ENCODE measurements around the gene SMG9. TPM values are rescaled to one million over a fixed set of nuclear protein-coding genes. Genes with fewer than 3 reads are reported as not detected.

Gene SMG9
- total and polyA plus RNA-seq, 2 donors (not counting 1 experiment from before 2014, with no cell fraction given): 6.0 to 6.1 TPM

GRCh38 chr19:43781630-43782310, 27.0 kb upstream of the SMG9 start:
- Histone ChIP-seq H3K27ac (ENCODE audit: insufficient read depth, low read length) (no peak overlapping the region), H3K4me1 (ENCODE audit: control insufficient read depth, extremely low read depth, insufficient read depth, low read length) (peaks cover 17% of the 10 kb centered on the region), H3K36me3 (ENCODE audit: control insufficient read depth, insufficient read depth, low read length) (no peaks in the 10 kb centered on the region), H3K9me3 (ENCODE audit: control insufficient read depth, insufficient read depth, low read depth, low read length) (no peaks in the 10 kb centered on the region), H3K4me2 (ENCODE audit: extremely low read depth, insufficient read depth, low read length) (no peak overlapping the region), H3K9ac (ENCODE audit: insufficient read depth, low read length) (no peak overlapping the region), H4K20me1 (ENCODE audit: control insufficient read depth, extremely low read depth, insufficient read depth, low read length) (no peaks in the 10 kb centered on the region), H3K79me2 (ENCODE audit: control insufficient read depth, insufficient read depth, low read length) (no peaks in the 10 kb centered on the region), H3K4me3 (replicated peaks in 1 of 4; ENCODE audit: control extremely low read depth in 1 of 4, insufficient read depth in 1 of 4, low read depth in 3 of 4, low read length in 4 of 4) (no peak overlapping the region), H2AFZ (ENCODE audit: low read length) (no peak overlapping the region), H3K27me3 (ENCODE audit: control insufficient read depth, insufficient read depth, low read length) (no peaks in the 10 kb centered on the region)
- no peak for DNase-seq (ENCODE audit: low read depth in 2 of 2)
- TF ChIP-seq CTCF (conservative IDR thresholded peaks at IDR 0.05 in 1 of 2, IDR thresholded peaks at IDR 0.05 in 1 of 2; ENCODE audit: low read depth in 1 of 2, low read length in 2 of 2) (no peak), EZH2 (IDR thresholded peaks at IDR 0.05; ENCODE audit: low read length, missing control alignments) (no peak)

- H3K4me1 ChIP-seq (ENCODE audit: control insufficient read depth, extremely low read depth, insufficient read depth, low read length): peaks cover 17% of the 10 kb centered on the region
- no peaks in the 10 kb centered on the region for H3K79me2 ChIP-seq (ENCODE audit: control insufficient read depth, insufficient read depth, low read length)
- no peaks in the 10 kb centered on the region for H3K36me3 ChIP-seq (ENCODE audit: control insufficient read depth, insufficient read depth, low read length)
- no peaks in the 10 kb centered on the region for H4K20me1 ChIP-seq (ENCODE audit: control insufficient read depth, extremely low read depth, insufficient read depth, low read length)
- peak within 1 kb of the TSS; percentile 13 for H2AFZ ChIP-seq (ENCODE audit: low read length)
- H3K27me3 ChIP-seq (ENCODE audit: control insufficient read depth, insufficient read depth, low read length): no peaks in the 10 kb centered on the region
- H3K27ac ChIP-seq (ENCODE audit: insufficient read depth, low read length): no peak within 1 kb of the TSS
- TF ChIP-seq CTCF (conservative IDR thresholded peaks at IDR 0.05 in 1 of 2, IDR thresholded peaks at IDR 0.05 in 1 of 2; ENCODE audit: low read depth in 1 of 2, low read length in 2 of 2): no peak
- TF ChIP-seq EZH2 (IDR thresholded peaks at IDR 0.05; ENCODE audit: low read length, missing control alignments): no peak
- peak within 1 kb of the TSS in 1 of 4 experiments; percentile 22 for H3K4me3 ChIP-seq (replicated peaks in 1 of 4; ENCODE audit: control extremely low read depth in 1 of 4, insufficient read depth in 1 of 4, low read depth in 3 of 4, low read length in 4 of 4)
- peak; percentile 54 to 91 for DNase-seq (ENCODE audit: low read depth in 2 of 2)
- H3K4me2 ChIP-seq (ENCODE audit: extremely low read depth, insufficient read depth, low read length): peak within 1 kb of the TSS; percentile 32
- H3K9ac ChIP-seq (ENCODE audit: insufficient read depth, low read length): no peak within 1 kb of the TSS
- H3K9me3 ChIP-seq (ENCODE audit: control insufficient read depth, insufficient read depth, low read depth, low read length): no peaks in the 10 kb centered on the region
Observed at GRCh38 chr19:43780706-43781525, 26.2 kb upstream of the SMG9 start, which contains the start of gene KCNN4. Gene KCNN4 (minus strand): TSS chr19:43780973. CDS start chr19:43780861, 112 bp downstream.

GRCh38 chr19:43779820-43780219, 25.1 kb upstream of the SMG9 start:
- Histone ChIP-seq H3K4me2 (ENCODE audit: extremely low read depth, insufficient read depth, low read length) (no peak overlapping the region), H3K9ac (ENCODE audit: insufficient read depth, low read length) (no peak overlapping the region)

More at GRCh38 chr19:43779820-43780219, 25.1 kb upstream of the SMG9 start:
- TF ChIP-seq CTCF (conservative IDR thresholded peaks at IDR 0.05 in 1 of 2, IDR thresholded peaks at IDR 0.05 in 1 of 2; ENCODE audit: low read depth in 1 of 2, low read length in 2 of 2) (peak in 1 of 2 donors; percentile 12), EZH2 (IDR thresholded peaks at IDR 0.05; ENCODE audit: low read length, missing control alignments) (no peak)
- H4K20me1 ChIP-seq (ENCODE audit: control insufficient read depth, extremely low read depth, insufficient read depth, low read length): no peaks in the 10 kb centered on the region
- H3K4me3 ChIP-seq (replicated peaks in 1 of 4; ENCODE audit: control extremely low read depth in 1 of 4, insufficient read depth in 1 of 4, low read depth in 3 of 4, low read length in 4 of 4): no peak overlapping the region
- H3K27me3 ChIP-seq (ENCODE audit: control insufficient read depth, insufficient read depth, low read length): no peaks in the 10 kb centered on the region
- H3K36me3 ChIP-seq (ENCODE audit: control insufficient read depth, insufficient read depth, low read length): no peaks in the 10 kb centered on the region
- H3K9me3 ChIP-seq (ENCODE audit: control insufficient read depth, insufficient read depth, low read depth, low read length): no peaks in the 10 kb centered on the region
- peaks cover 13% of the 10 kb centered on the region for H3K4me1 ChIP-seq (ENCODE audit: control insufficient read depth, extremely low read depth, insufficient read depth, low read length)
- H3K27ac ChIP-seq (ENCODE audit: insufficient read depth, low read length): no peak overlapping the region
- H2AFZ ChIP-seq (ENCODE audit: low read length): no peak overlapping the region
- no peaks in the 10 kb centered on the region for H3K79me2 ChIP-seq (ENCODE audit: control insufficient read depth, insufficient read depth, low read length)
- DNase-seq (ENCODE audit: low read depth in 2 of 2): no peak

Data from fibroblast of lung (primary cell).